HL-60 (cell line): Measurements from ENCODE around the gene GNAS.

Source experiments
- GABPA ChIP-seq: IDR thresholded peaks from 2 replicates; pipeline ENCODE4 v1.6.1; 2012; ENCODE audit warnings: low read depth
- POLR2AphosphoS5 ChIP-seq: IDR thresholded peaks from 2 replicates; pipeline ENCODE4 v1.6.1; 2012; ENCODE audit warnings: low read depth
- SPI1 ChIP-seq: IDR thresholded peaks from 2 replicates; pipeline ENCODE4 v1.6.1; 2012; ENCODE audit warnings: low read depth, mild to moderate bottlenecking, borderline replicate concordance
- TF ChIP-seq, protein P1 (sequence below): IDR thresholded peaks from one replicate; pipeline ENCODE4 v1.5.1; 2011; ENCODE audit warnings: low read length, control low read depth, inconsistent platforms; ENCODE audit not compliant: insufficient read depth
- TF ChIP-seq, protein P2 (sequence below): IDR thresholded peaks from 2 replicates; pipeline ENCODE4 v1.6.1; 2012; ENCODE audit warnings: low read depth; ENCODE audit not compliant: insufficient replicate concordance

DNA sequence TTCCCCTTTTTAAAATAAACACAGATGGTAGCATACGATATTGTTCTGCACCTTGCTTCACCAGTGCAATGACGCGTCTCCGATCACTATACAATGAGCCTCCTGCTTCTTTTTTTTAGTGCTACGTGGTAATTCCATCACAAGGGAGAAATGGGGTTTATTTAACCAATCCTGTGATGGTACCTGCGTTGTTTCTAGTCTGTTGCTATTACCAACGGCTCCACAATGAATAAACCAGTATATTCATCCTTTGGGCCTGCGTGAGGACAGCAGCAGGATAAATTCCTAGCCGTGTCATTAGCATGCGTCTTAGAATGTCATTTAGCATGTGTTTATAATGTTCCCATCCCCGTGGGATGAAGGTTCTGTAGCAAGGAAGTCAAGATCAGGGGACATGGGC, 44.7 kb upstream of the GNAS start:
- TF ChIP-seq, protein P1, sequence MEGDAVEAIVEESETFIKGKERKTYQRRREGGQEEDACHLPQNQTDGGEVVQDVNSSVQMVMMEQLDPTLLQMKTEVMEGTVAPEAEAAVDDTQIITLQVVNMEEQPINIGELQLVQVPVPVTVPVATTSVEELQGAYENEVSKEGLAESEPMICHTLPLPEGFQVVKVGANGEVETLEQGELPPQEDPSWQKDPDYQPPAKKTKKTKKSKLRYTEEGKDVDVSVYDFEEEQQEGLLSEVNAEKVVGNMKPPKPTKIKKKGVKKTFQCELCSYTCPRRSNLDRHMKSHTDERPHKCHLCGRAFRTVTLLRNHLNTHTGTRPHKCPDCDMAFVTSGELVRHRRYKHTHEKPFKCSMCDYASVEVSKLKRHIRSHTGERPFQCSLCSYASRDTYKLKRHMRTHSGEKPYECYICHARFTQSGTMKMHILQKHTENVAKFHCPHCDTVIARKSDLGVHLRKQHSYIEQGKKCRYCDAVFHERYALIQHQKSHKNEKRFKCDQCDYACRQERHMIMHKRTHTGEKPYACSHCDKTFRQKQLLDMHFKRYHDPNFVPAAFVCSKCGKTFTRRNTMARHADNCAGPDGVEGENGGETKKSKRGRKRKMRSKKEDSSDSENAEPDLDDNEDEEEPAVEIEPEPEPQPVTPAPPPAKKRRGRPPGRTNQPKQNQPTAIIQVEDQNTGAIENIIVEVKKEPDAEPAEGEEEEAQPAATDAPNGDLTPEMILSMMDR = no peak
- TF ChIP-seq GABPA = no peak
- TF ChIP-seq POLR2AphosphoS5 = no peak
- TF ChIP-seq, protein P2, sequence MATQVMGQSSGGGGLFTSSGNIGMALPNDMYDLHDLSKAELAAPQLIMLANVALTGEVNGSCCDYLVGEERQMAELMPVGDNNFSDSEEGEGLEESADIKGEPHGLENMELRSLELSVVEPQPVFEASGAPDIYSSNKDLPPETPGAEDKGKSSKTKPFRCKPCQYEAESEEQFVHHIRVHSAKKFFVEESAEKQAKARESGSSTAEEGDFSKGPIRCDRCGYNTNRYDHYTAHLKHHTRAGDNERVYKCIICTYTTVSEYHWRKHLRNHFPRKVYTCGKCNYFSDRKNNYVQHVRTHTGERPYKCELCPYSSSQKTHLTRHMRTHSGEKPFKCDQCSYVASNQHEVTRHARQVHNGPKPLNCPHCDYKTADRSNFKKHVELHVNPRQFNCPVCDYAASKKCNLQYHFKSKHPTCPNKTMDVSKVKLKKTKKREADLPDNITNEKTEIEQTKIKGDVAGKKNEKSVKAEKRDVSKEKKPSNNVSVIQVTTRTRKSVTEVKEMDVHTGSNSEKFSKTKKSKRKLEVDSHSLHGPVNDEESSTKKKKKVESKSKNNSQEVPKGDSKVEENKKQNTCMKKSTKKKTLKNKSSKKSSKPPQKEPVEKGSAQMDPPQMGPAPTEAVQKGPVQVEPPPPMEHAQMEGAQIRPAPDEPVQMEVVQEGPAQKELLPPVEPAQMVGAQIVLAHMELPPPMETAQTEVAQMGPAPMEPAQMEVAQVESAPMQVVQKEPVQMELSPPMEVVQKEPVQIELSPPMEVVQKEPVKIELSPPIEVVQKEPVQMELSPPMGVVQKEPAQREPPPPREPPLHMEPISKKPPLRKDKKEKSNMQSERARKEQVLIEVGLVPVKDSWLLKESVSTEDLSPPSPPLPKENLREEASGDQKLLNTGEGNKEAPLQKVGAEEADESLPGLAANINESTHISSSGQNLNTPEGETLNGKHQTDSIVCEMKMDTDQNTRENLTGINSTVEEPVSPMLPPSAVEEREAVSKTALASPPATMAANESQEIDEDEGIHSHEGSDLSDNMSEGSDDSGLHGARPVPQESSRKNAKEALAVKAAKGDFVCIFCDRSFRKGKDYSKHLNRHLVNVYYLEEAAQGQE = no peak
- TF ChIP-seq SPI1 = no peak
